NCI-H524 treated with DMSO at 0.1 percent for 48 hours (cell line): ENCODE measurements around the gene UTY.

Experiments used
- DNase-seq: peaks from one replicate; lab custom pipeline; 2025; lab: John Stamatoyannopoulos, UW

The UTY gene

DNA sequence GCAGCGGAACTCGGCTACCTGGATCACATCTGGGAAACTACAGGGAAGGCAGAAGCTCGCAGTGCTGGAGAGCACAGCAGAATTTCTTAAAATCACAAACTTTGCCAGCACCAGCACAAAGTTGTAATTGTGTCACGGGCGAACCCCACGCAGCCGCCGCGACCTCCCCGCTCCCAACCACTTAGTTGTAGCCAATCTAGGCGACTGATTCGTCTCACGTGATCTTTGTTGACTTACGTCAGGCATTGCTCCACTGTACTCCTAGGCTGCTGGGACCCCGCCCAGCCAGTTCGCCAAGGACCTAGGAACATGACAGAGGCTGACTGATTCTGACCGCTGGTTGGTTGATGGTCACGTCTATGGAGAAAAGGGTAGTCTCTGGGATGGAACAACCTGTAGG lies at the start of gene UTY:
Gene UTY, minus strand, starts transcription at position 206 of the 400 bp plus-strand sequence. CDS start 368 bp downstream, outside the sequence.
- no peak for DNase-seq

DNA sequence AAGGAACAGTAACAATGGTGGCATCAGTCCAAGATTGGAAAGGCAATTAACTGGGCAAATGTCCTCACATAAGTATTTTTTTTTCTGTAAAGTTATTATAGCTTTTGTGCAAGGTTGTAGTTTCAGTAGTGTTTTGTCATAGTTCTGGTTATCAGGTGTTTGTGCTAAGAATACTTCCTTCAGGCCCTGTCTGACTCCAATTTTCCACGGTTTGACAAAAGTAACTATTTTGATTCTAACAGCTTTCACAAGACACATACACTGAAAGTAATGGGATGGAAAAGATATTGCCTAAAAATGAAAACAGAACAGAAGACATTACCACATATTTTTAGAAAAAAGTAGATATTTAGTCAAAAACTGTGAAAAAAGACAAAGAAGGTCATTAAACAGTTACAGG lies 40.6 kb upstream of the UTY start:
- no peak for DNase-seq

GRCh38 chrY:13501215-13501614 lies 21.4 kb upstream of the UTY start:
- no peak for DNase-seq

DNA sequence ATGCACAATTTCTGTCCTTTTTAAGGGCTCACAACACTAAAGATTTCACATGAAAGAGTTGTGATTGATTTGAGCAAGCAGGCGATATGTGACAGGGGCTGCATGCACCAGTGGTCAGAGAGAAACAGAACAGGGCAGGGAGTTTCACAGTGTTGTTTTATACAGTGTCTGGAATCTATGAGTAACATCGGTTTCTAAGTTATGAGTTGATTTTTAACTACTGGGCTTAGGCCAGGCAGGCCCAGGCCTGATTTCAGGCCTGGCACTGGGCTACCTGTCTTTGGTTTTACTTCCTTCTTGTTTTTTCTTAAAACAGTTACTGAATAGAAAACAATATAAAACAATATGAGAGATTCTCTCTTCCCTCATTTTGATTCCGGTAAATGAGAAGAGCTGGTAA lies 13.9 kb upstream of the UTY start:
- DNase-seq, result no peak

- DNase-seq, result no peak
Measured at GRCh38 chrY:13492408-13492807, 12.6 kb upstream of the UTY start.

DNA sequence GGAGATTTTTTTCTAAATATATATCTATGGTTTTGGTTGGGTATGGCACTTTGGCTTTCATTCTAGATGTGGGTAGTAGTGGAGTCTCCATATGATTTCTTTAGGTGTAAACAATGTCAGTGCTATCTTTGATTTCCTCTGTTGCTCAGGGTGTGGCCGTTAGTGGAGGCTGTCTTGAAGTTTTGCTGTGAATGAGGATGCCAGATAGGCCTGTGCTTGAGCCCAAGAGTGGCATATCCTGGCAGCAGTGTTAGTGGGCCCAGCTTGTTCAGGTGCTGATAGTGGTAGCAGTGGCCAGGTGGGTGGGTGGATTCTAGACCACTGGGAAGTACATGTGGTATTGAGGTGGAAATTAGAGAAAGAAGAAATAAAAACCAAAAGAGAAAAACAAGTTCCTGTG lies 8.9 kb upstream of the UTY start:
- no peak for DNase-seq

DNA sequence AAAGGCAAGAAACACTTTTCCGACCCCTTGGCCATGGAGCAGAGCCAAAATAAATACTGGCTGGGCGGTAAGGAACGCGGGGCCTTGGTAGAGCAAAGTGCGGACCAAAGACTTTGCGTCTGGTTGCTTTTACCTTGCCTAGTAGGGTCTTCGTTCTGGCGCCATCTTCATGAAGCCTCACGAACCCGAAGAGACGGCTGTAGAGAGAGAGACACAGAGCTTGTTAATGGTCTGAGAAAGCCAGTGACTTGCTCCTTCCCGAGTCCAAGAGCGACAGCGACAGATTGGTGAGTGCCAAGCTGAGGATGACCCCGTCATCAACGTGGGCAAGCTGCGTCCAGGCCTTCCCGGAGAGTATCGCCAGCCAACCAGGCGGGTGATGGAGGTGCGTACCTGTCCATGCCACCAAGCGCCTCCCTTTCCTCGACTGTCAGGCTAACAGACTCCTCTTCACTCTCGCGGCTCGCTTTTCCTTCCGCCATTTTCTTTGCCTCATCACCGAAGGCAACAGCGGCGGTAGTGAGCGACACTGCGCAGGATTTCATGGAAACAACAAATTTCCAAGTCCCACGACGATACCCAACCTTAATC lies 617 bp downstream of the UTY start:
- DNase-seq, result no peak

GRCh38 chrY:13478126-13478785 lies 1.6 kb downstream of the UTY start:
- DNase-seq, result no peak

DNA sequence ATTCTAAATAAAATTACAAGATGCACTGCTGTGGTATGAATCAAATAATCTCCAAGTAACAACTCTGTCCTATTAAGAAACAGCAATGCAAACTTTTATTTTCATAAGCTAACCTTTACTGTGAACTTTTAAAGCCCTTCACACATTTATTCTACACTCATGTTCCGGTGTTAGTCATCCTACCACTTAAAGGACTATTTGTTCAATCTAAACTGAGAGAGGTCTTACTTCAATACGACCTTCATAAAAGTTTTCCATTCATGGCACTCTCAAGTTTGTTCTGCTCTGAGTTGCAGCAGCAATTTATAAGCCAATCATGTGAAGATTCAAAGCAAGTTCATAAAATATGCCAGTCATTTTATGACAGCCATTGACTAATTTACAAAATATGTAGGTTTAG lies 4.8 kb downstream of the UTY start:
- DNase-seq, result no peak

DNA sequence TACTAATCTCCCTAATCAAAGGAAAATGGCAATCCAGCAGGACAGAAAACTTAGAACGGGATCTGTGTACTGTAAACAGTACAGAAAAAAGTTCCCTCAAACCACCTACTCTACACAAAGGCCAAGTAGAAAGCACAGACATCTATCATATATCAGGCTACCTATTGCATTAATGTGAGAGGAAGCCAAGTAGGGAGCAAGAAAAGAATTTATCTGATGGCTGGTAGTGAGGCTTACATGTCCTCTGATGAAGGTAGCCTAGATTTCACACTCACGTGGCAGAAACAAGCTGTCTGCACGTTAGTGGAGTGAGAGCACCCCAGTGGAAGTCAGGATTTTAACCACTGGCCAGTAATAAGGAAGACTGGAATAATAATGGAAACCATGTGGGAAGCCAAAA lies 28.3 kb downstream of the UTY start:
- DNase-seq, result no peak

GRCh38 chrY:13450596-13451130 lies 29.2 kb downstream of the UTY start:
- DNase-seq, result no peak

- DNase-seq, result no peak
Measured at GRCh38 chrY:13445566-13445965, 34.3 kb downstream of the UTY start.

- DNase-seq, result no peak
Measured at GRCh38 chrY:13443146-13443545, 36.7 kb downstream of the UTY start.

DNA sequence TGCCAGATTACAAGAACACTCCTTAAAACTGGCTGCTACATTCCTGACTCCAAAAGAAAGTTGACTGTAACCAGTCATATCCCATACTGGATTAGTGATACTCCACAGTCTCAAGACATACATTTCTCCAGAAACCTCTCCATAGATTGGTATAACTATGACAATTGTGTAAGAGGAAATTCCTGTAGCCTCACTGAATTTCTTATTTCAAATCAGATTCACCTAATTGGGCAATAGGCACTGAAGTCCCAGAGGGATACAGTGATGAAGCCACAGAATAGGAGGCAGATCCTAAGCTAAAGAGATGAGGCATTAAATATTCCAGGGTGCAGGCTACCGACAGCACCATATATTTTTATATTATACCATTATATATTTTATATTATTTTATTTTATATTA lies 39.0 kb downstream of the UTY start:
- DNase-seq, result no peak

DNA sequence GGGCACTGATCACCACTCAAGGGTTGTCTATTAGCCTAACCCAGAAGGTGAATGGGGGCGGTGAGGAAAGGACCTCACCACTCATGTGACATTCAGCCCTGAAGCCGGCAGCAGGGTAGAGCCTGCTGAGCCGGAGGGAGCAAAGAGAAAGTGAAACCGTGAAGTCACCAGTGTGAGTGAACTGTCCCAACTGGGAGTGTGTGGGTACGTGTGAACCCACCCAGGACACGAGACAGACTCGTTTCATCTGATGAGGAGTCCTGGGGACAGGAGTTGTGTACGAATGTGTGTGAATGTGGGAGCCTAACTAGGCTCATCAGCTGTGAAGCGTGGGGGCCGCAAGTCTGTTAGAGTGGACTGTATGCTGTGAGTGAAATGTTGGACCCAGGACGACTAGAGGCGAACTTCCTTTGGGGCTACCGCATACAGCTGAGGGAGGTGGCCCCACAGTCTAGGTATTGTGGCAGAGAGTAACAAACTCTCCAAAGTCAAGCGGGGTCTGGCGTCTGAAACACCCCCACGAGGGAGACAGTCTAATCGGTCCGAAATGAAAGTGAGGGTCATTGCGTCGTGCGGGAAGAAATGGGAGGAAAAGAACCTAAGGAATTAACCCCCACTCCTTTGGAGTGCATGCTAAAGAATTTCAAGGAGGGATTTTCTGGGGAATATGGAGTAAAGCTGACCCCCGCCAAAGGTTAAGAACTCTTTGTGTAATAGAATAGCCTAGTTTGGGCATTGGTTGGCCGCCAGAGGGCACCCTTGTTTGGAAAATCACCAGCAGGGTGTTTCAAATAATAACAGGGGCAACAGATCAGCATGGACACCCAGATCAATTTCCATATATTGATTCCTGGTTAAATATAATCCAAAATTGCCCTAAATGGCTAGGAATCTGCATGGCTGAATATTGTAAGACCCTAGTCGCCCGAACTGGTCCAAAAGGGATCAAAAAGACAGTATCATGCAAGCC lies 43.6 kb downstream of the UTY start:
- DNase-seq, result no peak

DNA sequence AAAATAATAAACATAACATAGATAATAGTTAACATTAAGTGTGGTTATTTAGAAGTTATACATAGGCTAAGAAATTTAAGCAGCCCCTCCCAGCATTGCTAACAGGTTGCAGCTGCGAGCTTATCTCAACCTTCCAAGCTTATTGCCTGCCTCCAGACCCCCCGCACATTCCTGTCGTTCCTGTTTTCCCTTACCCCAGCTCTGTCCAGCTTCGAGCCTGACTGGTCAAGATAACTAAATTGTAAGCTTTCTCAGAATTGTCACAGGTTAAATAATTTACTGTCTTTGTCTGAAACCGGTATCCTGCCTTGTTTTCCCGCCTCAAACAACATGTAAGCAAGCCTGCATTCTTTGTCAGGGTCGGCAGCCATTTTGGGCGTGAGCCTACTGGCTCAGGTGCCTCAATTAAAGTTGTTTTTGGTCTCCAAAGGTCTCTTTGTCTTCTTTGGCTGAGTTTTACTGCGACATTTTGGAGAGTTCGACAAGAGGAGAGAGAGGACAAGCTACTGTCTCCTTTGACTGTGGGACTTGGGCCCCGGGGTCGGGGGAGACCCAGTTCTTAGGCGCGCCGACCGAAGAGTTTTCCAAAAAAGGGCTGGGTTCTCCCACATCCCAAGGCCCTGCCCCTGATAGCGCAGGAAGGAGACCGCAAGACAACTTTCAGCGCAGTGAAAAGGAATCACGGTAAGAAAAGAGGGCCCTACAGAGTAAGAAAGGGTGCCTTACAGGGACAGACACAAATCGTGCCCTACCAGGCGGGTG lies 44.4 kb downstream of the UTY start:
- no peak for DNase-seq

DNA sequence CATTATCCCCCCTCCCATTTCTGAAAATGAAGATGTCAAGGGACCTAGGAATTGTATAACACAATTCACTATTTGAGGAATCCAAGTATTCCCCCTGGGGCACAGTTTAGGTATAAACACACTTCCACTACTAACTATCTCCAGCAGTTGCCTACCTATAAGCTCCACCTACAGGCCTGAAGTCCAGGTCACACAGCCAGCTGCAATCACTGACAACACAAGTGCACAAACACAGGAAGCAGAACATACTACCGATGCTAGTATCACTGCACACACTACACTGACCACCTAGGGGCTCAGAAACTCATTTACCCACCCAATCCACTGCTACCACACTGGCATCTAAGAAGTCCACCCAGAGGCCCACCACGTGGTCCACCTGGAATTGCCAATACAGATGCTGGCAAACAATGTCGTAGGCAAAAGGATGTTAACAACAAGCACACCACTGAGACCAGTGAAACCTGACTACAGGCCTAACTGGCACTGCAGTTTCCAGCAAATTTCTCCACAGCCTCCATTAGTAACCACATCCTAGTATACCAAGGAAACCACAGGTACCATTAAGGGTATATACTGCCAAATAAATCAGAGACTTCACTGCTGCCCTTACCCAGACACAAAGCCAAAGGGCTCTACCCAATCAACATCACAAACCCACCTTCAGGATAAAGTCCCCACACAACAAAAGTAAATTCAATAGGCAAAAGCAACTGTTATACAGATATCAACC lies 47.4 kb downstream of the UTY start:
- DNase-seq, result no peak

- DNase-seq, result no peak
Measured at GRCh38 chrY:13429551-13429950, 50.3 kb downstream of the UTY start.

- DNase-seq, result no peak
Measured at GRCh38 chrY:13423281-13423732, 56.5 kb downstream of the UTY start.

DNA sequence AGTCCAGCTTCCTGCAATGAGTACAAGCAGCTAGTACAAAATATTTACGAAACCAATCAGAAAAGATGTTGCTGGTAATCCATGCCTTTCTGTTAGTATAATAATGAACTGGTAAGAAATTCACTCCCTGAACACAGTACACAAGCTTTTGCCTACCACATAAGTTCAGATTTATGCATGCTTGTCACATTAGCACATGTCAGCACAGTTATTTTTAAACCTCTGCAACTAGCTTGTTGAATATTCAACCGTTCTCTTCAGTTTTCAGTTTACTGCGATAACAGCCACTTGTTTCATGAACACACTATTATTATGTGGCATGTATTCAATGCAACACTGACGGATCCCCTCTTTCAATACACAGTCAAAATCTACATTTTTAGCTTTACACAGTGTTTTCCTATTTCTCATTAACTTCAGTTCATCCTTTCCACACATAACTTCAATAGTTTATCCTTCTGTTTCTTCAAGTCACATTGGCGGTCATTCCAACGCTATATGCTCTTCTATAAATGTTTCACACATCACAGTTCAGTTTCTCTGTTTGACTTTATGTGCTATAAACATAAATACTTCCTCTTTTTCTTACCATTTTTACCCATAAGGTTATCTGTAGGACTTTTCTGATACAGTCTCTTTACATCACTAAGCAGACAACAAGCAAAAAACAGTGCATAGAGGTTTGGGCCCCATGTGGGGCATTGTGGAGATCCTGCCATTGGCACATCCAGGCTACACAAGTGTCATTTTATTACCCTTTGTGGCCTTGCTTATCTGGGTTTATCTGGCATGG lies 62.8 kb downstream of the UTY start:
- no peak for DNase-seq
